H9 (cell line): ENCODE data around the gene SUPT3H. TPM values are rescaled to one million over a fixed set of nuclear protein-coding genes. Genes with fewer than 3 reads are reported as not detected.
"Not testable (repeated sequence)": the region's sequence is repeated elsewhere in the genome, so short reads cannot be mapped to it uniquely, and the experiment has no call there.

Experiments used
- DNase-seq: peaks from one replicate; pipeline ENCODE4 v3.0.0-alpha.2; 2017
- H2AFZ ChIP-seq: one replicate; pipeline ENCODE4 v1.6.1; 2013; ENCODE audit warnings: mild to moderate bottlenecking, low read length, control low read depth, moderate library complexity
- H2AK5ac ChIP-seq: 2 replicates; pipeline ENCODE4 v1.6.1; 2013; ENCODE audit warnings: low read length, control low read depth, mixed read lengths; ENCODE audit not compliant: insufficient read length
- H2BK120ac ChIP-seq: one replicate; pipeline ENCODE4 v1.6.1; 2013; ENCODE audit warnings: low read depth, mild to moderate bottlenecking, low read length, control low read depth, inconsistent platforms; ENCODE audit not compliant: poor library complexity, severe bottlenecking
- H2BK12ac ChIP-seq: 2 replicates; pipeline ENCODE4 v1.6.1; 2013; ENCODE audit warnings: low read length, control low read depth, mixed read lengths, low read depth; ENCODE audit not compliant: insufficient read length
- H2BK15ac ChIP-seq: 2 replicates; pipeline ENCODE4 v1.6.1; 2013; ENCODE audit warnings: low read depth, low read length, control low read depth
- H2BK20ac ChIP-seq: one replicate; pipeline ENCODE4 v1.6.1; 2013; ENCODE audit warnings: low read depth, mild to moderate bottlenecking, low read length, control low read depth, inconsistent platforms; ENCODE audit not compliant: poor library complexity, severe bottlenecking
- H2BK5ac ChIP-seq: 2 replicates; pipeline ENCODE4 v1.6.1; 2013; ENCODE audit warnings: low read length, control low read depth, mixed read lengths; ENCODE audit not compliant: insufficient read length
- H3K14ac ChIP-seq: 2 replicates; pipeline ENCODE4 v1.6.1; 2013; ENCODE audit warnings: low read length, control low read depth; ENCODE audit not compliant: insufficient read depth
- H3K18ac ChIP-seq: 2 replicates; pipeline ENCODE4 v1.6.1; 2013; ENCODE audit warnings: low read depth, mild to moderate bottlenecking, mixed read lengths, low read length, control low read depth; ENCODE audit not compliant: insufficient read length
- H3K23ac ChIP-seq: 2 replicates; pipeline ENCODE4 v1.6.1; 2013; ENCODE audit warnings: low read length, control low read depth, mixed read lengths, low read depth; ENCODE audit not compliant: insufficient read length
- H3K23me2 ChIP-seq: 2 replicates; pipeline ENCODE4 v1.6.1; 2013; ENCODE audit warnings: low read depth, mild to moderate bottlenecking, mixed read lengths, low read length, control low read depth; ENCODE audit not compliant: insufficient read length, poor library complexity, severe bottlenecking
- H3K27ac ChIP-seq: 2 replicates; pipeline ENCODE4 v1.5.1; 2013; ENCODE audit warnings: low read length, control low read depth, mixed read lengths, low read depth; ENCODE audit not compliant: insufficient read length
- H3K27me3 ChIP-seq: 2 replicates; pipeline ENCODE4 v1.6.1; 2013; ENCODE audit warnings: low read length, control low read depth, inconsistent platforms; ENCODE audit not compliant: insufficient read depth
- H3K4ac ChIP-seq: 2 replicates; pipeline ENCODE4 v1.6.1; 2013; ENCODE audit warnings: low read depth, mild to moderate bottlenecking, control low read depth, inconsistent platforms, low read length, moderate library complexity
- H3K4me1 ChIP-seq: 2 replicates; pipeline ENCODE4 v1.6.1; 2013; ENCODE audit warnings: low read length, control low read depth, inconsistent platforms; ENCODE audit not compliant: insufficient read depth
- H3K4me2 ChIP-seq: 2 replicates; pipeline ENCODE4 v1.6.1; 2013; ENCODE audit warnings: low read length, control low read depth, mixed read lengths; ENCODE audit not compliant: insufficient read length, insufficient read depth
- H3K56ac ChIP-seq: 2 replicates; pipeline ENCODE4 v1.6.1; 2013; ENCODE audit warnings: low read depth, mild to moderate bottlenecking, mixed read lengths, low read length, control low read depth; ENCODE audit not compliant: insufficient read length
- H3K79me1 ChIP-seq: 2 replicates; pipeline ENCODE4 v1.6.1; 2013; ENCODE audit warnings: low read depth, mild to moderate bottlenecking, moderate library complexity, low read length, control low read depth, inconsistent platforms; ENCODE audit not compliant: insufficient read depth, poor library complexity, severe bottlenecking
- H3K79me2 ChIP-seq: 2 replicates; pipeline ENCODE4 v1.6.1; 2013; ENCODE audit warnings: low read length, control low read depth, inconsistent platforms; ENCODE audit not compliant: insufficient read depth
- H3K9ac ChIP-seq: 2 replicates; pipeline ENCODE4 v1.6.1; 2013; ENCODE audit warnings: low read length, control low read depth, mixed read lengths; ENCODE audit not compliant: insufficient read length; ENCODE audit errors: extremely low read depth
- H3K9me3 ChIP-seq: one replicate; pipeline ENCODE4 v1.6.1; 2013; ENCODE audit warnings: low read depth, low read length, inconsistent platforms; ENCODE audit not compliant: control insufficient read depth
- H3T11ph ChIP-seq: one replicate; pipeline ENCODE4 v1.6.1; 2013; ENCODE audit warnings: mild to moderate bottlenecking, low read length, control low read depth, inconsistent platforms
- H4K20me1 ChIP-seq: one replicate; pipeline ENCODE4 v1.6.1; 2013; ENCODE audit not compliant: control insufficient read depth, insufficient read length, insufficient read depth
- H4K5ac ChIP-seq: 2 replicates; pipeline ENCODE4 v1.6.1; 2013; ENCODE audit warnings: low read depth, mild to moderate bottlenecking, mixed read lengths, low read length, control low read depth; ENCODE audit not compliant: insufficient read length
- H4K8ac ChIP-seq: replicated peaks from 2 replicates; pipeline ENCODE4 v1.6.1; 2013; ENCODE audit warnings: low read length, control low read depth, mixed read lengths, low read depth; ENCODE audit not compliant: insufficient read length
- H4K91ac ChIP-seq: 2 replicates; pipeline ENCODE4 v1.6.1; 2013; ENCODE audit warnings: low read depth, mild to moderate bottlenecking, moderate library complexity, mixed read lengths, low read length, control low read depth; ENCODE audit not compliant: insufficient read length
- H3K27ac Mint-ChIP-seq, 3 experiments: 2 replicates in 2 of 3; 3 replicates in 1 of 3; pipeline ENCODE4 v1.8.0; 2020 to 2021; ENCODE audit warnings: mixed read lengths in 3 of 3, mild to moderate bottlenecking in 1 of 3, moderate library complexity in 1 of 3
- H3K27me3 Mint-ChIP-seq: 2 replicates; pipeline ENCODE4 v1.8.0; 2021; ENCODE audit warnings: low read depth, mild to moderate bottlenecking, moderate library complexity, mixed read lengths
- H3K36me3 Mint-ChIP-seq, 3 experiments: 2 replicates in 2 of 3; 3 replicates in 1 of 3; pipeline ENCODE4 v1.8.0; 2020 to 2021; ENCODE audit warnings: low read depth in 3 of 3, mixed read lengths in 3 of 3; ENCODE audit not compliant: insufficient read depth in 1 of 3
- H3K4me1 Mint-ChIP-seq, 2 experiments: 2 replicates each; pipeline ENCODE4 v1.8.0; 2020; ENCODE audit warnings: mixed read lengths in 2 of 2
- H3K4me3 Mint-ChIP-seq, 2 experiments: 2 replicates in 1 of 2; 3 replicates in 1 of 2; pipeline ENCODE4 v1.8.0; 2020 to 2021; ENCODE audit warnings: mild to moderate bottlenecking in 2 of 2, mixed read lengths in 2 of 2, moderate library complexity in 1 of 2
- H3K9me3 Mint-ChIP-seq, 2 experiments: 2 replicates in 1 of 2; 3 replicates in 1 of 2; pipeline ENCODE4 v1.8.0; 2020; ENCODE audit warnings: mild to moderate bottlenecking in 2 of 2, mixed read lengths in 2 of 2, moderate library complexity in 1 of 2
- CTCF ChIP-seq: fragments of 200-600 bp; sonication (generic); conservative IDR thresholded peaks from 3 replicates; pipeline ENCODE4 v1.8.0; 2021; ENCODE audit warnings: antibody characterized with exemption, mild to moderate bottlenecking
- WGBS: extraction: QIAGEN DNeasy Blood & Tissue Kit; methylation state at CpG from one replicate; pipeline ENCODE4 v1.1.7; 2013; ENCODE audit warnings: missing lambda C conversion rate, low lambda C conversion rate, mixed read lengths; ENCODE audit not compliant: insufficient read length; ENCODE audit errors: extremely low coverage; 5-methylcytosine and 5-hydroxymethylcytosine counted together
- total RNA-seq: library from RNA; stranded (reverse); gene quantifications from 2 replicates; pipeline ENCODE4 v1.2.1, GENCODE V29; 2021

The SUPT3H gene
- total RNA-seq, 1 experiment from 2014 or later = 22.5 TPM

GRCh38 chr6:45044086-45044485 is 333.6 kb downstream of the SUPT3H start:
- Histone ChIP-seq H3K79me1 (no peaks in the 10 kb centered on the region), H3K9me3 (no peaks in the 10 kb centered on the region), H3K27ac (no peak overlapping the region), H3K4me2 (no peak overlapping the region), H3K79me2 (no peaks in the 10 kb centered on the region), H3K56ac (no peak overlapping the region), H3K23me2 (no peaks in the 10 kb centered on the region), H3K4me1 (no peaks in the 10 kb centered on the region; the same call in 1 of the 2 replicates), H3K18ac (no peak overlapping the region), H3K4ac (no peak overlapping the region), H2BK120ac (no peak overlapping the region), H4K5ac (no peak overlapping the region), H2AK5ac (no peak overlapping the region), H4K20me1 (no peaks in the 10 kb centered on the region), H2BK12ac (no peak overlapping the region), H2BK5ac (no peak overlapping the region), H2BK20ac (no peak overlapping the region), H4K91ac (no peak overlapping the region), H3K14ac (no peak overlapping the region), H2BK15ac (no peak overlapping the region), H3K9ac (no peak overlapping the region), H2AFZ (no peak overlapping the region), H3K27me3 (no peaks in the 10 kb centered on the region), H4K8ac (no peak overlapping the region), H3T11ph (no peak overlapping the region), H3K23ac (no peak overlapping the region)
- H3K27me3 Mint-ChIP-seq = no peaks in the 10 kb centered on the region
- peaks cover 5% of the 10 kb centered on the region in 2 experiments; a peak in 3 of 4 replicates for H3K4me1 Mint-ChIP-seq
- DNase-seq = no peak
- no peaks in the 10 kb centered on the region for H3K9me3 Mint-ChIP-seq
- no peak for TF ChIP-seq CTCF
- H3K27ac Mint-ChIP-seq = no peak overlapping the region; a peak in 1 of 7 replicates
- WGBS = no CpG with 5 or more reads among the region's 2 CpGs
- H3K4me3 Mint-ChIP-seq = no peak overlapping the region
- H3K36me3 Mint-ChIP-seq = no peaks in the 10 kb centered on the region; a peak in 1 of 7 replicates

GRCh38 chr6:45042673-45043072 is 335.1 kb downstream of the SUPT3H start:
- not testable (repeated sequence) for H3K18ac ChIP-seq, H2BK5ac ChIP-seq, H3K23me2 ChIP-seq, H3T11ph ChIP-seq, H3K23ac ChIP-seq, H4K20me1 ChIP-seq, H3K9me3 ChIP-seq, H2BK120ac ChIP-seq, H3K4me2 ChIP-seq, H3K14ac ChIP-seq, H3K36me3 Mint-ChIP-seq, H3K79me1 ChIP-seq, H2BK12ac ChIP-seq, H3K4me1 Mint-ChIP-seq, H2AK5ac ChIP-seq, H2AFZ ChIP-seq, DNase-seq, H2BK15ac ChIP-seq, H3K9me3 Mint-ChIP-seq, H3K27me3 ChIP-seq, H4K5ac ChIP-seq, H4K91ac ChIP-seq, H3K27ac ChIP-seq, H3K56ac ChIP-seq, H3K4me1 ChIP-seq, H2BK20ac ChIP-seq, H3K27ac Mint-ChIP-seq, H3K27me3 Mint-ChIP-seq, H3K79me2 ChIP-seq, H4K8ac ChIP-seq, H3K9ac ChIP-seq, H3K4me3 Mint-ChIP-seq, H3K4ac ChIP-seq
- no CpG with 5 or more reads among the region's 2 CpGs for WGBS
